ENCODE measurements around the gene CYYR1. TPM values are rescaled to one million over a fixed set of nuclear protein-coding genes. Genes with fewer than 3 reads are reported as not detected.

CYYR1 gene
- polyA plus RNA-seq, 3 donors: 0.16 to 0.30 TPM; not detected in 1

GRCh38 chr21:26505211-26505610 is 67.9 kb downstream of the CYYR1 start:
- WGBS (ENCODE audit: insufficient coverage): 100% methylated on average over 1 of the region's 1 CpG
- intact Hi-C loops (cut with micrococcal nuclease): no loop called here
- Histone ChIP-seq H3K4me1 (ENCODE audit: control insufficient read depth in 1 of 2, insufficient read depth in 2 of 2, low read length in 2 of 2) (no peaks in the 10 kb centered on the region), H3K79me2 (ENCODE audit: insufficient read depth, low read length) (no peaks in the 10 kb centered on the region), H2AFZ (ENCODE audit: insufficient read depth, low read depth, low read length, poor library complexity, severe bottlenecking) (no peak overlapping the region), H3K27me3 (ENCODE audit: control insufficient read depth in 2 of 2, insufficient read depth in 2 of 2, low read length in 2 of 2) (no peaks in the 10 kb centered on the region), H3K27ac (ENCODE audit: low read depth in 1 of 2, low read length in 2 of 2) (no peak overlapping the region), H3K4me3 (replicated peaks in 1 of 3; ENCODE audit: low read depth in 2 of 3, low read length in 3 of 3) (no peak overlapping the region), H3K36me3 (replicated peaks in 1 of 2; ENCODE audit: control insufficient read depth in 1 of 2, insufficient read depth in 2 of 2, low read length in 2 of 2) (no peaks in the 10 kb centered on the region), H4K20me1 (ENCODE audit: insufficient read depth, low read length) (no peaks in the 10 kb centered on the region), H3K9me3 (replicated peaks in 1 of 2; ENCODE audit: control insufficient read depth in 1 of 2, insufficient read depth in 1 of 2, low read length in 2 of 2) (peaks cover 0 to 3% of the 10 kb centered on the region in 2 donors), H3K4me2 (replicated peaks; ENCODE audit: extremely low read depth, low read length, poor library complexity, severe bottlenecking) (no peak overlapping the region), H3K9ac (ENCODE audit: insufficient read depth, low read length, poor library complexity, severe bottlenecking) (no peak overlapping the region)
- TF ChIP-seq CTCF (IDR thresholded peaks at IDR 0.05): no peak
- H3K4me1 Mint-ChIP-seq: no peaks in the 10 kb centered on the region
- DNase-seq: no peak
- H3K36me3 Mint-ChIP-seq: no peaks in the 10 kb centered on the region
- peaks cover 0 to 3% (median 0%) of the 10 kb centered on the region in 3 donors for H3K27me3 Mint-ChIP-seq (ENCODE audit: low read depth in 3 of 3)
- H3K4me3 Mint-ChIP-seq: no peak overlapping the region
- H3K27ac Mint-ChIP-seq: no peak overlapping the region
- H3K9me3 Mint-ChIP-seq: peaks cover 0 to under 1% (median 0%) of the 10 kb centered on the region in 7 donors

- Mint-ChIP-seq H3K4me3 (no peak overlapping the region), H3K4me1 (no peaks in the 10 kb centered on the region), H3K27ac (no peak overlapping the region), H3K9me3 (peaks cover 5 to 12% (median 6%) of the 10 kb centered on the region in 7 donors), H3K36me3 (no peaks in the 10 kb centered on the region), H3K27me3 (ENCODE audit: low read depth in 3 of 3) (peaks cover 0 to 3% (median 0%) of the 10 kb centered on the region in 3 donors)
- DNase-seq: no peak
- Histone ChIP-seq H3K79me2 (ENCODE audit: insufficient read depth, low read length) (no peaks in the 10 kb centered on the region), H3K27ac (ENCODE audit: low read depth in 1 of 2, low read length in 2 of 2) (no peak overlapping the region), H3K36me3 (replicated peaks in 1 of 2; ENCODE audit: control insufficient read depth in 1 of 2, insufficient read depth in 2 of 2, low read length in 2 of 2) (no peaks in the 10 kb centered on the region), H3K9me3 (replicated peaks in 1 of 2; ENCODE audit: control insufficient read depth in 1 of 2, insufficient read depth in 1 of 2, low read length in 2 of 2) (peaks cover 0 to 3% of the 10 kb centered on the region in 2 donors), H3K4me3 (replicated peaks in 1 of 3; ENCODE audit: low read depth in 2 of 3, low read length in 3 of 3) (no peak overlapping the region), H3K4me1 (ENCODE audit: control insufficient read depth in 1 of 2, insufficient read depth in 2 of 2, low read length in 2 of 2) (no peaks in the 10 kb centered on the region), H3K27me3 (ENCODE audit: control insufficient read depth in 2 of 2, insufficient read depth in 2 of 2, low read length in 2 of 2) (no peaks in the 10 kb centered on the region), H4K20me1 (ENCODE audit: insufficient read depth, low read length) (no peaks in the 10 kb centered on the region), H3K9ac (ENCODE audit: insufficient read depth, low read length, poor library complexity, severe bottlenecking) (no peak overlapping the region), H3K4me2 (replicated peaks; ENCODE audit: extremely low read depth, low read length, poor library complexity, severe bottlenecking) (no peak overlapping the region), H2AFZ (ENCODE audit: insufficient read depth, low read depth, low read length, poor library complexity, severe bottlenecking) (no peak overlapping the region)
- intact Hi-C loops (cut with micrococcal nuclease): no loop called here
- no CpG with 5 or more reads among the region's 2 CpGs for WGBS (ENCODE audit: insufficient coverage)
- no peak for TF ChIP-seq CTCF (IDR thresholded peaks at IDR 0.05)
These were observed 69.7 kb downstream of the CYYR1 start for GRCh38 chr21:26503414-26503813.
